PFSK-1 (cell line): ENCODE data around the gene C1orf174.

Source experiments
- POLR2AphosphoS5 ChIP-seq: IDR thresholded peaks from 2 replicates; pipeline ENCODE4 v1.6.1; 2012; ENCODE audit warnings: low read depth, mild to moderate bottlenecking, control low read depth, low read length, moderate library complexity
- REST ChIP-seq, 2 experiments: IDR thresholded peaks; 2 replicates each; pipeline versions ENCODE4 v1.6.1 to v1.8.0; 2011 to 2012; ENCODE audit warnings: low read depth in 2 of 2, low read length in 2 of 2, control low read depth in 1 of 2, inconsistent platforms in 1 of 2, mild to moderate bottlenecking in 1 of 2, moderate library complexity in 1 of 2; ENCODE audit not compliant: insufficient read depth in 1 of 2
- SIN3A ChIP-seq: IDR thresholded peaks from 2 replicates; pipeline ENCODE4 v1.6.1; 2012; ENCODE audit warnings: mild to moderate bottlenecking, low read length, moderate library complexity, borderline replicate concordance; ENCODE audit not compliant: insufficient read depth
- TAF1 ChIP-seq: IDR thresholded peaks from 2 replicates; pipeline ENCODE4 v1.6.1; 2012; ENCODE audit warnings: low read length, control low read depth, borderline replicate concordance; ENCODE audit not compliant: insufficient read depth

- no peak for TF ChIP-seq REST (IDR thresholded peaks at IDR 0.05; ENCODE audit: insufficient read depth in 1 of 2, low read depth in 2 of 2, low read length in 2 of 2)
- TF ChIP-seq POLR2AphosphoS5: no peak
- TF ChIP-seq TAF1: no peak
- no peak for TF ChIP-seq SIN3A
Observed at GRCh38 chr1:3905953-3906671, 6.0 kb upstream of the C1orf174 start.
